ENCODE measurements around the gene SPSB4. TPM values are rescaled to one million over a fixed set of nuclear protein-coding genes. Genes with fewer than 3 reads are reported as not detected.
A peak's percentile ranks its signal among the peaks of the same experiment; 100 is the strongest.

Gene SPSB4
- total and polyA plus RNA-seq, 2 of the 8 experiments (the other 6 are each of a cell fraction or from before 2014, with no cell fraction given) = 15.1 to 17.2 TPM

- H2BK5ac ChIP-seq (ENCODE audit: low read depth, low read length) = no peak overlapping the region
- H3K4me1 ChIP-seq (replicated peaks in 1 of 4; ENCODE audit: control insufficient read depth in 3 of 4, insufficient read depth in 4 of 4, low read length in 3 of 4) = peaks cover 4 to 22% (median 9%) of the 10 kb centered on the region in 4 experiments
Observed at GRCh38 chr3:141094790-141095545, 43.8 kb downstream of the SPSB4 start.

More at GRCh38 chr3:141094790-141095545, 43.8 kb downstream of the SPSB4 start:
- no peak for DNase-seq (ENCODE audit: low read depth in 1 of 2, low spot score in 2 of 2)
- Histone ChIP-seq H2AFZ (ENCODE audit: low read length) (no peak overlapping the region), H3K23ac (ENCODE audit: insufficient read length) (no peak overlapping the region), H3K79me2 (ENCODE audit: control insufficient read depth in 1 of 2, insufficient read depth in 2 of 2, low read length in 2 of 2) (no peaks in the 10 kb centered on the region), H3K27ac (ENCODE audit: low read depth, low read length) (no peak overlapping the region), H2BK15ac (ENCODE audit: low read length) (no peak overlapping the region), H3K56ac (replicated peaks; ENCODE audit: insufficient read length, low read depth, low read length) (no peak overlapping the region), H3K36me3 (ENCODE audit: control insufficient read depth in 2 of 4, insufficient read depth in 4 of 4, low read length in 3 of 4) (no peaks in the 10 kb centered on the region), H3K4me2 (ENCODE audit: insufficient read depth in 1 of 2, low read depth in 2 of 2, low read length in 2 of 2) (no peak overlapping the region; a peak in 1 of 4 replicates), H3K18ac (ENCODE audit: extremely low read depth, low read length) (no peak overlapping the region), H3K9me3 (ENCODE audit: insufficient read depth in 2 of 2, low read depth in 1 of 2, low read length in 1 of 2) (peaks cover 0 to 3% of the 10 kb centered on the region in 2 experiments; a peak in 2 of 4 replicates), H2BK20ac (ENCODE audit: low read length) (no peak overlapping the region), H2AK5ac (ENCODE audit: low read depth, low read length) (no peak overlapping the region), H3K4ac (replicated peaks; ENCODE audit: insufficient read length, low read depth, low read length) (no peak overlapping the region), H2BK120ac (replicated peaks; ENCODE audit: low read depth, low read length) (no peak overlapping the region), H3K79me1 (ENCODE audit: low read depth, low read length) (no peaks in the 10 kb centered on the region), H3K4me3 (ENCODE audit: extremely low read depth in 1 of 4, insufficient read depth in 2 of 4, low read depth in 3 of 4, low read length in 4 of 4) (no peak overlapping the region), H3K27me3 (replicated peaks in 1 of 4; ENCODE audit: control insufficient read depth in 3 of 4, extremely low read depth in 1 of 4, insufficient read depth in 3 of 4, low read length in 3 of 4) (no peaks in the 10 kb centered on the region), H4K20me1 (replicated peaks in 1 of 2; ENCODE audit: control insufficient read depth in 1 of 2, insufficient read depth in 2 of 2, low read length in 2 of 2) (peaks cover 0 to 3% of the 10 kb centered on the region in 2 experiments), H3K14ac (ENCODE audit: insufficient read length) (no peak overlapping the region), H4K91ac (replicated peaks; ENCODE audit: insufficient read length, low read length) (no peak overlapping the region), H3K23me2 (ENCODE audit: low read depth, low read length) (no peaks in the 10 kb centered on the region), H2BK12ac (ENCODE audit: low read depth, low read length) (no peak overlapping the region), H4K5ac (ENCODE audit: insufficient read length, low read depth, low read length) (no peak overlapping the region), H3K9ac (replicated peaks in 1 of 4; ENCODE audit: extremely low read depth in 1 of 4, low read depth in 3 of 4, low read length in 3 of 4) (no peak overlapping the region), H4K8ac (ENCODE audit: extremely low read depth, insufficient read depth, low read length) (no peak overlapping the region)
- POLR2A ChIA-PET (ENCODE audit: partially characterized antibody) = interaction anchor here (0.9 to 1.4 kb wide), 5 partner anchors 7 to 45 kb away, joined by 3 to 4 read pairs (median 4); no protein-coding TSS in a partner anchor
- peak; percentile 38; the same call in 1 of the 2 replicates for TF ChIP-seq RBBP5 (IDR thresholded peaks at IDR 0.05; ENCODE audit: borderline replicate concordance, low read depth, low read length)
- TF ChIP-seq FOSL1 (IDR thresholded peaks at IDR 0.05; ENCODE audit: insufficient read depth, low read depth, low read length) = no peak
- 86% methylated on average over 23 of the region's 23 CpGs; no CpG with 5 or more reads in 1 of the 2 experiments for WGBS, 2 experiments (ENCODE audit: extremely low coverage in 1 of 2, insufficient coverage in 1 of 2, insufficient read length in 1 of 2, insufficient replicate concordance in 2 of 2, low coverage in 1 of 2, low lambda C conversion rate in 2 of 2, missing lambda C conversion rate in 1 of 2)
- no peak for FAIRE-seq
- CTCF ChIA-PET (ENCODE audit: partially characterized antibody) = interaction anchor here (1.1 to 5.8 kb wide), 9 partner anchors 9 to 95 kb away, joined by 4 to 35 read pairs (median 6); partner anchors contain the start of gene SPSB4

Measured in H1 (cell line).